ENCODE measurements around the gene PDZRN3.
A peak's percentile ranks its signal among the peaks of the same experiment; 100 is the strongest.

Gene PDZRN3

GRCh38 chr3:73622091-73622805, 2.5 kb downstream of the PDZRN3 start:
- DNase-seq: peak in 2 of 3 experiments; percentile 69 to 88

GRCh38 chr3:73621388-73621787, 3.4 kb downstream of the PDZRN3 start:
- DNase-seq: peak in 2 of 3 experiments; percentile 26 to 50

DNA sequence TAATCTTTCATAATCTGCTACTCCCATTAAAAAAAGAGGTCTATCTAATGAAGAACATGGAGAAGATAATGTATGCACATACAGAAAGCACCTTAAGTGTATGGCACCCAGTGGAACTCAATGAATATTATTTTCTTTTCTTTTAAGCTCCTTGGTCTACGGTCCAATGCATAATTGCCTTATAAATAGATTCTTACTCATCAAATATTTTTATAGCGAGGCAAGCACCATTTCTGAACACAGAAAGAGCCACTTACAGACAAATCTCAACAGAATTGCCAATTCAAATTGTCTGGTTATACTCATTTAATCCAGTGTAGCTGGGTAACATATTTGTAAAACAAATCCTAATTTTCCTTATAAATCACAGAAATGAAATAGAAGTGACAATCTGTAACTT, 6.3 kb downstream of the PDZRN3 start:
- no peak for DNase-seq

GRCh38 chr3:73616056-73616455, 8.7 kb downstream of the PDZRN3 start:
- DNase-seq: no peak

DNA sequence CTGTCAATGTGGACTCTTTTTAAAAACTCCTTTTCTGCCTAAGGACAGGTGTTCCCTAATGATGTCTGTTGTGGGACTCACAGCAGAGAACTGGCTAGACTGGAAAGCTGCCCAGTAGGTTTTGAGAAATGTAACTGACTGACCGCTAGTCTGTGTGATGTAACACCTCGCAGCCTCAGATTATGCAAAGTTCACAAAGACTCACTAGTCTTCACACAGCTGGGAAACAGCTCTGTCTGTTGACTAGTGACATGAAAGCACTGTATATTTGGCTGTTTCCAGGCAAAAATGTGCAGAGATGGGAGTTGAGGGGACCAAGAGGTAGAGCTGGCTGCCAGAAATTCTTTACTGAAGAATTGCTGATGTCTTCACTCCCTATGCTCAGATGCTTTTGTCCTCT, 10.3 kb downstream of the PDZRN3 start:
- DNase-seq: no peak

- DNase-seq: no peak
Observed at GRCh38 chr3:73611176-73611575, 13.6 kb downstream of the PDZRN3 start.

GRCh38 chr3:73610493-73610892, 14.2 kb downstream of the PDZRN3 start:
- no peak for DNase-seq

DNA sequence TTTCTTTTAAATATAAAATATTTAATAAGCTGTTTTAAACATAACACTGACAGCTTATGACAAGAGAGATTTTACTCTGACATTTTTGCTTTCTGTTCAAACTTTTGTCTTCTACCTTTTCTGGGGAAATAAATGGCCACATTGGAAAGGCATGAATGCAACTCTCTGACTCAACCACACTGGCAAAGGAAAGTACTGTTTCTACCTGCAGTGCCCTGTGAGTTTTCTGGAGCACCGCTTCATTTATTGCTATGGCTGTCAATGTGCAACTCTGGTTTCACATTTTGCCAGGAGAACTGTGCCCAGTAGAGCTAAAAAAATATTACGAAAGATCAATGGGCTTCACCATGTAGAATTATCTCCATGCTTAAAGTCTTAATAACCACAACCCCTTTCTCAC, 15.1 kb downstream of the PDZRN3 start:
- no peak for DNase-seq

- no peak for DNase-seq
Observed at GRCh38 chr3:73609315-73609641, 15.5 kb downstream of the PDZRN3 start.

DNA sequence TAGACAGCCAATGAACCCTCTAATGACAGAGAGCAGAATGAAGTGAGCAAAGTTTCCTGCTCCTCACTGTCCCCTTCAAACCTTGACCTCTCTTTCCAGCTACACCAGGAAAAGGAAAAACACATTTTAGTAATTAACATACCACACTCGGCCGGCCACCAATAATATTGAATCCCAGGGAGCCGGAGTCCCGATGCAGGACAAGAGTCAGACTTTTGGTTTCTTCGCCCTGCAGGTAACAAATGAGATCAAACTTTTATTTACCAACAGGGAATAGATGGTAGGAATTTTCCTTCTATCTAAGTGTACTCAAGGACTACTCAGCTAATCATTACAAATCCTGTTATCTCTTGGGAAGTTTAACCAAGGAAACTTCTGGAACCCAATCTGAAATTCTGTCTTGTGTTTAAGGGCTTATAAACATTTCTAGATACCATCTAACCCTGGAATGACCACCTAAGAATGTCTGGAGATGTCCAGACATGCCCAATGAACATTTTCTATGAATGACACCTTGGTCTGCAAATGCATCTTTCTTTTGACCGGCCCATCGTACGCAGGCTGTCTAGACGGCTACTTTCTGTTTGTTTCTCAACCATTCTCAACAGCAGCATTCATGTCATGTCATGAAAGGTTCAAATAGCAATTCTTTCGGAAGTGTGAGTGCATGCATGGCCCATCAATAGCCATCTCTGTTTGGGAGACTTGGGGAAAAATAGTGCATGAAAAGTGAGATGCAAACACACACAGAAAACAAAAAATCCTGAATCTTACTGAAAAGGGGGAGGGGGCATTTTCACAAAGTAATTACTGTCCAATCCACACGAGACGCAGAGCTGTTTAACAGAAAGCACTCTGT, 16.1 kb downstream of the PDZRN3 start:
- no peak for DNase-seq

GRCh38 chr3:73605861-73606260, 18.9 kb downstream of the PDZRN3 start:
- DNase-seq: no peak

DNA sequence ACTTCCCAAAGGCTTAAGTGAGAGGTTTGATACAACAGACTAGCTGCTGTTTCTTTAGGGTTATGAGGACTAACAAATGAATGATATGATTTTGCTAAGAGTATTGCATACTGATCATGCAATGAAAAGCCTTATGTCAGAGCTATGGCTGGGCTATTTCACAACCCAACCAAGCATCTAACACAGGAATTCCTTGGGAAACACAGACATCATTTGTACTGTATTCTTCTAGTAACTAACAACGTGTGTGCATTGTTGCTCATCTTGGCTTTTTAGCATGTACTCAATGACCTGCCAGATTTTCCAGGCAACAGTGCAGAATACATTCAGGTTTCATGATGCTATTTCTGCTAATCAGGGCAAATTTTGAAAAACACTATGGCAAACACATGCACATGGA, 19.3 kb downstream of the PDZRN3 start:
- DNase-seq: no peak

DNA sequence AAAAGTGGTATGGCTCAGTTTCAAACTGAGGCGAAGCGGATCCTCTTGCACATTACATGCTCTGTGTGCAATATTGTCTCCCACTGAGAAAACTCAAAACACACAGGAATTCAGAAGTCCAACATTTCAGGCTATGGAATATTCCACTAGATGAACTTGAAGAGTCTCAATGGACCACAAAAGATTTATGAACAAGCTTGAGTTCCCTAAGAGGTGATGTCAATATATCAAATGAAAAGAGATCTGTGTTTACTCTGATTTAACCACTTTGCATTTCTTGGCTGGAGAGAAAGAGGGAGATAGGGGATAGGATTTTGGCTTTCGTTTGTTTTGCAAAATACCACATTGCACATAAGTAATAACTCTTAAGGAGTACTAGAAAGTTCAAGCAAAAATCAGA, 20.3 kb downstream of the PDZRN3 start:
- DNase-seq: peak in 1 of 3 experiments; percentile 49

DNA sequence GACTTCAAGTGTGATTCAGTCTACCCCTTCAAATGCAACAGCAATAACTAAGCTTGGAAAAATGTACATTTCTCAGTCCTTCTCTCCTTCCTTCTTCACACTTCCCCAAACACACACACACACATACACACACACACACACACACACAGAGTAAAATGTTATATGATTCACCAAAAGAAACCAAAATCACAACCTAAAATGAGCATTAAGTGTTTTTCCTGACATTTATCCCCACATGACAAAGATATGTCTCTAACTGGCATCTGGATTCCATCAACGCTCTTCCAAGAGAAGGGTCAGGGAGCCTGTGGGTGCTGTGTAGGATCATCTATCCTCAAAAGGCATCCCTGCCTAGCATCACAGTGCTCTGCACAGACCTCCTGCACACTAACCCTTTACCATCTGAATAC, 21.0 kb downstream of the PDZRN3 start:
- DNase-seq: no peak

DNA sequence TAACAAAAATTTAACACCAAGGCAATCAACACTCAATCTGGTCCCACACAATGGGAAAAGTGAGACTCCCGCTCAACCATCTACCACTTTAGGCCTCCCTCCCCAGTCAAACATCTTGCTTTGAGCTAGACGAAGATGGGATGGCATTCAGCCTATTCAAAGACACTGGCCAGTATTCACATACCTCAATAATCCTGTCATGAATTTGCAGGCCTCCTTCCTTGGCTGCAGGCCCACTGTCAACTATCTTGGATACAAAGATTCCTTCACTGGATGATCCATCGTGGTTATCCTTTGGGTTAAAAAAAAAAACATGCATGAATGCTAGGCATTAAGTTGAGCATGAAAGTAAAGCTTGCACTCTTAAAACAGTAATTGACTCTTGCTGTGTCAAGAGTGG, 22.6 kb downstream of the PDZRN3 start:
- no peak for DNase-seq

DNA sequence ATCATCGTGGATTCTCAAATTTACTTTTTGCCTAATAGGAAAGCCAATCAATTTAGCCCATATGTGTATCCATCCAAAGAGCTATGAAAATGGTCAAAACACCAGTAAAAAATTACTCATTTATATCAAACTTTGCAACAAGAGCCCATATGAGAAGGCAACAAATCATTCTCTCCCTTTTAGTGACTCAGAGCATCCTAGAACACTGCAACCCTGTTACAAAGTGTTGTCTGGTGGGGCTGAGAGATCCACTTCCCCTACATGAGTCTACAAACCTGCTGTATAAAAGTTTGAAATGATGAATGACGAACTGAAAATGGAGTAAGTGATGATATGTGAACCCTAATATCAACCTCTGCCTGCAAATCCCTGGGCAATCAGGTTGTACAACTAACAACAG, 23.3 kb downstream of the PDZRN3 start:
- DNase-seq: no peak

DNA sequence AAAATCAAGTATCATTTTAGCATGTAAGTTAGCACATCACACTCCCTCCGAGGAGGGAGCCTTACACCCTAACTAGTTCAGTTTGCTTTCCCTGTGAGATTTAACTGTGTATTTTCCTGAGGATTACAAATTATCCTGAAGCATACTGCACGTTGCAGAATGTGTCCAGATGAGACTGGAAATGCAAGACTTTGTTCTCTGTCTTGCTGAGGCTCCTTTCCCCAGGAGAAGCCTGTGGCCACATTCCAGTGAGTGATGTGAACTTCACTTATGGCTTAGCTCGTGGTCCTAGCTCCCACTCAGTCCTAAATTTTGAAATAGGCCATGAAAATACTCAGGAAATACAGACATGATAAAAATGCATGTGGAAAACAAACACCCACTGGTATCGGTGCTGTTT, 23.7 kb downstream of the PDZRN3 start:
- DNase-seq: no peak

DNA sequence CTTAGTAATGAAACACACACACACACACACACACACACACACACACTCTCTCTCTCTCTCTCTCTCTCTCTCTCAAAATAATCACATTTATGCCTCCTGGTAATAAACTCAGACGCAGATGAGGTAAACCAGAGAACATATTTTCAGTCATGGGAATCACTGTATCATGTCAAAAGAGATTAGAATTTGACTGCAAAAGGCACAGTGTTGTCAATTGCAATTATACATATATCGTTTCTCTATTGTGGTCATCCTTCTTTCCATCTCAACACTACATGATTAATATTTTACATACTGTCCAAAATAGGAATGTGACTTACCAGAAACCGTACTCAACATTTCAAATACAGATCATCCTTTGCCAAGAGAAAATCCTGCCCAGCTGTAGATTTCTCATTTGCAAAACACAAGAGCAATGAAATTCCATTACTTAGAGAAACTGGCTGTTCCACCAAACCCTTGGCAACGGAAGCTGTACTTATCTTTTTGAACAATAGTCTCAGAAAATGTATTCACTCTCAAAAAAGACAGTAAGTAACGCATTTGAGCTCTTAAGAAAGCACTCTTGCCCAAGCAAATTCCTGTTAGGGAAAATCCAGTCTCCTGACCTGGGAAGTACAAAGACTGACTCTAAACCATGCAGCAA, 24.3 kb downstream of the PDZRN3 start:
- DNase-seq: no peak

GRCh38 chr3:73599605-73600004, 25.1 kb downstream of the PDZRN3 start:
- no peak for DNase-seq

DNA sequence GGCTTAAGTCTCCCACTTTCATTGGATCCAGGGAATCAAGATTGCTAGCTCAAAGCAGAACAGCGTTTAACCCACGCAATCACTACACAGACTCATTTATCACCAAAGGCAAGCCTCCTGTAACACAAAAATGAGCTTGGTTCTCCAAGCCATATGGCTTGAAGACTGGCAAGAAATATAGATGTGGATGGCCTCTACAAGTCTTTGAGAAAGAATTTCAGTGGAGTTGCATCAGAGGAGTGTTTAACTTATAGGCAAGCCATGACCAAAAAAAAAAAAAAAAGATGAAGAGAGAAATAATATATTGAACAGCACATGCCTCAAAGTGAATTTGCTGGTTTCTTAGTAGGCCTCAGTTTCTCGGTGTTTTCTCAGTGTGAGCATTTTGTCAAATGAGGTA, 27.3 kb downstream of the PDZRN3 start:
- no peak for DNase-seq

DNA sequence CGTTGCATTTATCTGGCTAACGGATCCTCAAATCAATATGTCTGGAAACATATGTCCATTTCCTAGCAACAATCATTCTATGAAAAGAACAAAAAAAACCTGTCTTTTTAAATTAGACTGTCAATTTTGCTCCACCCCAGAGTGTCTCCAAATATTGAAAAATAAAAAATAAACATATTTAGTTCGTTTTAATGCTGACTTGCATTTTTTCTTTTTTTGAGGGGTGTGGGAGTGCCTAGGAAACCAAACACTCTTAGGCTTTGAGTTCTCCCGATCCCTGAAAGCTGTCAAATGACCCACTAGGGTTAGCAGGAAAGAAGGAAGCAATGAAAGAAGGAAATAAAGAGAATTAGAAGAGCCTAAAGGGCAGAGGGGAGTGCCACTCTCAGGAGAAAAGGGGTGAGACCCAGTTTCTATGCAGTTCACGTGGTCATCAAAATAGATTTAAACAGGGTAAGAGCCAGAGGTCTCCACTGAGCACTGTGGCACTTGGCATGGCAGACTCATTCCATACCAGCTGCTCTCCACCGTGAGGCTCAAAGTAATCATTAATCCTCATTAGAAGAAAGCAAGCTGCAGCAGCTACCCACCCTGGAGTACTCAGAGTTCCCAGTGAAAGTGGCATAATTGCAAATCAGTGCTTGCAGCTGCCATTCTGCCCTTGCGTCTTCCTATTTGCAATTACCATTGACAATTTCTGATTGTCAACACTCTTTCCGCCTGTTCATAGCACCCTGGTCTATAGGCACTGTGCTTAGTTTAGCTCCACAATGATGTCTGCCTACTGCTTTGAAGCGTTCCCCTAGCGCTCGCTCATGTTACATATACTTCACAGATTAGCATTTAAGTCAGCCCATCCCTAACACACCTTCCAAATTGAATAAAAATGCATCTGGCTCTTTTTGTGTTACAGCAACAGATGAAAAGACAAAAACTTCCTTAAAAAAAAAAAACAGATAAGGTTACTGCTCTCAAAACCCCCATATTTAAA, 32.3 kb downstream of the PDZRN3 start:
- peak in 2 of 3 experiments; percentile 70 to 94 for DNase-seq

DNA sequence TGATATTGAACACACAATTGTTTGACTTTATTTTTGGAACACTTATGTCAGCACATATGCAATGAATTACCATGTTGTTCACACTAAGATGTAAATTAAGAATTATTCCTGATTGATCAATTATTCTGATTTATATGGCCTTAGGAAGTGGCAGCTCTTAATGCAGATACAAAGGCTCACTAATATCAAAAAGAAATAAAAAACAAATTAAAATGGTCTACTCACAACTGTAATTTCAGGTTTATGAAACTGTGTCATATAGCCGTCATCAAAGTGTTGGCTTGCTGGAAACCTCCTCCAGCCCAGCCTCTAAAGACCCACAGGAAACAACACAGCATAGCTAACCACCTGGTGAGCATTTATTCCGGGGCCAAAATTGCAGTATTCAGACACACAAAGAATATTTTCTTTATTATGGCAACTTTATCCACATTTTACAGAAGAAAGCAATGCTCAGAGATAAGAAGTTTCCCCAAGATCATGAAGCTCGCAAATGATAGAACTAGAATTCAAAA, 33.4 kb downstream of the PDZRN3 start:
- no peak for DNase-seq
